ENCODE data around the gene PDE8A. TPM values are rescaled to one million over a fixed set of nuclear protein-coding genes. Genes with fewer than 3 reads are reported as not detected.

The PDE8A gene
- total and polyA plus RNA-seq, 3 donors from 2014 or later = 27.8 to 67.8 (median 67.3) TPM

DNA sequence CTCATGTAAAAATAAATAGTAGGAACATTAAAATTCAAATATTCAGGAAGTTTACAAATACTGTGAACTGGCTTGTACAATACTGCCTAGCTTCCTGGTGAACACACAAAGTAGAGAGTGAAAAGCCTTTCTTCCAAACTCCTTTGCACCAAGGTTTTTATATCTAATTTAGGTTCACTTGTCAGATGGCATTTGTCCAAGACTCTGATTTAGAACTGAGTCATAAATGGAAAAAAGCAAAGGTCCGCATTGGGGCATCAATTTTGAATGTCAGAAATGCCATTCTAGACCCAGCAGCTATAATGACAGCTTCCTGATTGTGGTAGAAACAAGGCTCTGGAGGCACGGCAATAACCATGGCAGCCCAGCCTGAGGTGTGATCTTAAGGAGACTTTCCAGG is 160.7 kb downstream of the PDE8A start:
- Histone ChIP-seq H3K4me1 (no peaks in the 10 kb centered on the region), H3K4me3 (no peak overlapping the region), H3K36me3 (ENCODE audit: low read depth, missing control alignments) (no peaks in the 10 kb centered on the region), H3K9me3 (no peaks in the 10 kb centered on the region), H3K27ac (no peak overlapping the region), H3K27me3 (no peaks in the 10 kb centered on the region)
- intact Hi-C loops (cut with DNase I; ENCODE audit: low total_unique reads) = no loop called here
- 88 to 91% methylated on average over 2 of the region's 2 CpGs for WGBS, 2 donors
- no peak for DNase-seq
- TF ChIP-seq, protein P1, sequence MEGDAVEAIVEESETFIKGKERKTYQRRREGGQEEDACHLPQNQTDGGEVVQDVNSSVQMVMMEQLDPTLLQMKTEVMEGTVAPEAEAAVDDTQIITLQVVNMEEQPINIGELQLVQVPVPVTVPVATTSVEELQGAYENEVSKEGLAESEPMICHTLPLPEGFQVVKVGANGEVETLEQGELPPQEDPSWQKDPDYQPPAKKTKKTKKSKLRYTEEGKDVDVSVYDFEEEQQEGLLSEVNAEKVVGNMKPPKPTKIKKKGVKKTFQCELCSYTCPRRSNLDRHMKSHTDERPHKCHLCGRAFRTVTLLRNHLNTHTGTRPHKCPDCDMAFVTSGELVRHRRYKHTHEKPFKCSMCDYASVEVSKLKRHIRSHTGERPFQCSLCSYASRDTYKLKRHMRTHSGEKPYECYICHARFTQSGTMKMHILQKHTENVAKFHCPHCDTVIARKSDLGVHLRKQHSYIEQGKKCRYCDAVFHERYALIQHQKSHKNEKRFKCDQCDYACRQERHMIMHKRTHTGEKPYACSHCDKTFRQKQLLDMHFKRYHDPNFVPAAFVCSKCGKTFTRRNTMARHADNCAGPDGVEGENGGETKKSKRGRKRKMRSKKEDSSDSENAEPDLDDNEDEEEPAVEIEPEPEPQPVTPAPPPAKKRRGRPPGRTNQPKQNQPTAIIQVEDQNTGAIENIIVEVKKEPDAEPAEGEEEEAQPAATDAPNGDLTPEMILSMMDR (IDR thresholded peaks at IDR 0.05) = no peak
- TF ChIP-seq POLR2A (IDR thresholded peaks at IDR 0.05) = no peak

DNA sequence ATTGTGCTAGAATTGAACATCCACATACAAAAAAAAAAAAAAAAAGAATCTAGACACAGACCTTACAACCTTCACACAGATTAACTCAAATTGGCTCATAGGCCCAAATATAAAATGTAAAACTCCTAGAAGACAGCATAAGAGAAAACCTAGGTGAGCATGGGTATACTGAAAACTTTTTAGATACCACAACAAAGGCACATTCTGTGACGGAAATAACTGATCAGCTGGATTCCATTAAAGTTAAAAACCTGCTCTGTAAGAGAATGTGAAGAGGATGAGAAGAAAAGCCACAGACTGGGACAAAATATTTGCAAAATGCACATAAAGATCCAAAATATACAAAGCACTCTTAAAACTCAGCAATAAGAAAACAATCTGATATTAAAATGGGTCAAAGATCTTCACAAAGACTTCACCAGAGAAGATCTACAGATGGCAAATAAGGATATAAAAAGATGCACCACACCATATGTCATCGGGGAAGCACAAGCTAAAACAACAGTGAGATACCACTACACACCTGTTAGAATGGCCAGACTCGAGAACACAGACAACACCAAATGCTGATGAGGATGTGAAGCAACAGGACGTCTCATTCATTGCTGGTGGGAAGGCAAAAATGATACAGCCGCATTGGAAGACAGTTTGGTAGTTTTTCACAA is 167.9 kb downstream of the PDE8A start:
- H3K9me3 ChIP-seq = no peaks in the 10 kb centered on the region
- intact Hi-C loops (cut with DNase I; ENCODE audit: low total_unique reads) = no loop called here
- no peak overlapping the region for H3K4me3 ChIP-seq
- WGBS, 2 donors = 61 to 62% methylated on average over 5 of the region's 5 CpGs
- DNase-seq = no peak
- TF ChIP-seq, protein P1 (IDR thresholded peaks at IDR 0.05) = no peak
- TF ChIP-seq POLR2A (IDR thresholded peaks at IDR 0.05) = no peak
- H3K4me1 ChIP-seq = no peaks in the 10 kb centered on the region
- no peaks in the 10 kb centered on the region for H3K27me3 ChIP-seq
- no peaks in the 10 kb centered on the region for H3K36me3 ChIP-seq (ENCODE audit: low read depth, missing control alignments)
- H3K27ac ChIP-seq = no peak overlapping the region

DNA sequence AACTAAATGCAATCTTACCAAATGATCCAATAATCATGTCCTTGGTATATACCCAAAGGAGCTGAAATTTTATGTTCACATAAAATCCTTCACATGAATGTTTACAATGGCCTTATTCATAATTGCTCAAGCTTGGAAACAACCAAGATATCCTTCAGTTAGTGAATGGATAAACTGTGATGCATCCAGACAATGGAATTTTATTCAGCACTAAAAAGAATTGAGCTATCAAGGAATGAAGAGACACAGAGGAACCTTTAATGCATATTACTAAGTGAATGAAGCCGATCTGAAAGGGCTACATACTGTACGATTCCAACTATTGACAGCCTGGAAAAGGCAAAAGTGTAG is 168.4 kb downstream of the PDE8A start:
- H3K36me3 ChIP-seq (ENCODE audit: low read depth, missing control alignments) = no peaks in the 10 kb centered on the region
- H3K9me3 ChIP-seq = no peaks in the 10 kb centered on the region
- no peaks in the 10 kb centered on the region for H3K4me1 ChIP-seq
- intact Hi-C loops (cut with DNase I; ENCODE audit: low total_unique reads) = no loop called here
- TF ChIP-seq, protein P1 (IDR thresholded peaks at IDR 0.05) = no peak
- no peak for TF ChIP-seq POLR2A (IDR thresholded peaks at IDR 0.05)
- WGBS, 2 donors = 55 to 80% methylated on average over 2 of the region's 2 CpGs
- no peaks in the 10 kb centered on the region for H3K27me3 ChIP-seq
- no peak overlapping the region for H3K4me3 ChIP-seq
- DNase-seq = no peak
- H3K27ac ChIP-seq = no peak overlapping the region

DNA sequence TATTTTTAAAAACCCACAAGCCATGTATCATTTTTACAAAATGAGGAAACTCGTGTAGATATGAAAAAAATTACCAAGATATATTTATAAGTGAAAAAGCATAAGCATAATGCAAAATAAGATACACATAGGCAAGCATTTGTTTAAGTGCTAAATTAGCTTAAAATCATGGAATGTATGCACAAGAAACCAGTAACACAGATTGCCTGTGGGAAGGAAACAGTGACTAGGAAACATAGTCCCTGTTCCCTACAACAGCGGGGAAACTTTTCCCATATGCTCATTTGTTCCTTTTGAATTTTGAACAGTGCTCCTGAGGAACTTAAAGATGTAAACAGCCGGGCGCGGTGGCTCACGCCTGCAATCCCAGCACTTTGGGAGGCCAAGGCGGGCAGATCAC is 169.5 kb downstream of the PDE8A start:
- H3K4me3 ChIP-seq = no peak overlapping the region
- 73 to 75% methylated on average over 7 of the region's 7 CpGs for WGBS, 2 donors
- no peaks in the 10 kb centered on the region for H3K27me3 ChIP-seq
- H3K9me3 ChIP-seq = no peaks in the 10 kb centered on the region
- TF ChIP-seq, protein P1 (IDR thresholded peaks at IDR 0.05) = no peak
- TF ChIP-seq POLR2A (IDR thresholded peaks at IDR 0.05) = no peak
- H3K27ac ChIP-seq = no peak overlapping the region
- H3K36me3 ChIP-seq (ENCODE audit: low read depth, missing control alignments) = no peaks in the 10 kb centered on the region
- no peak for DNase-seq
- intact Hi-C loops (cut with DNase I; ENCODE audit: low total_unique reads) = no loop called here
- no peaks in the 10 kb centered on the region for H3K4me1 ChIP-seq

DNA sequence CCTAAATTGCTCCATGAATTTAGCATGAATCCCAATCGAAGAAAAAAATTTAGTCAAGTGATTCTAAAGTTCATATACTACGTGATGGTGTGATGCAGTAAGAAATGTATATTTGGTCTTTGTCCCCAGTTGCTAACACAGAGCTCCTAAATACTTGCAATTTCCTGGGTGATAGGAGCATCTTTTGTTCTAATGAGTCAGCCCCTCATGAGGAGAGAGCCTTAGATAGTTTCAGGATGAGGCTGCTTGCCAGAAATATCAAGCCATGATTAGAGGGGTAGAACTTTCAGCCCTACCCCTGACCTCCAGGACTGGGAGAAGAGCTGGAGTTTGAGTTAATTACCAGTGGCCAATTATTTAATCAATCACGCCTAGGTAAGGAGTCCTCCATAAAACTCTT is 170.2 kb downstream of the PDE8A start:
- Histone ChIP-seq H3K4me1 (no peaks in the 10 kb centered on the region), H3K4me3 (no peak overlapping the region), H3K36me3 (ENCODE audit: low read depth, missing control alignments) (no peaks in the 10 kb centered on the region), H3K9me3 (no peaks in the 10 kb centered on the region), H3K27ac (no peak overlapping the region), H3K27me3 (no peaks in the 10 kb centered on the region)
- DNase-seq = no peak
- WGBS, 2 donors = 82 to 87% methylated on average over 3 of the region's 3 CpGs
- intact Hi-C loops (cut with DNase I; ENCODE audit: low total_unique reads) = no loop called here
- no peak for TF ChIP-seq POLR2A (IDR thresholded peaks at IDR 0.05)
- TF ChIP-seq, protein P1 (IDR thresholded peaks at IDR 0.05) = no peak
